Measurements from ENCODE around the gene E2F4. TPM values are rescaled to one million over a fixed set of nuclear protein-coding genes. Genes with fewer than 3 reads are reported as not detected.

E2F4 gene
- total RNA-seq, 1 donor from 2014 or later, result 35.3 TPM

DNA sequence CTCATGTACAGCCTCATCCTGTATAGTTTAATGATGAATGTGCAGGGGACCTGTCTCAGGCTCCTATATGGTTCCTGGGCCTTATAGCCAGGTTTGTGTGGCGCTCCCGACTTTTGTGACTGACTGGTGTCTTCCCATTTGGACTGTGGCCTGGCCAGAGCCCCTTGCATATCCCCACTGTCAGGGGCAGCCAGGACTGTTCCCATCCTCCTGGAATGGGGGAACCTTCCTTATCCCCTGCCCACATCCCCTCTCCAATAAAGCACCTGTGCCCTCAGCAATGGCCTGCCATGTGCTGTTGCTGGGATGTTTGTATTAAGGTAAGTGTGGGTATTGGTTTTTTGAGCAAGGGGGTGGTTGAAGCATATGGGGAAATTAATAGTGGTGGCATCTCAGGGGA is 43.7 kb upstream of the E2F4 start:
- DNase-seq (ENCODE audit: low spot score), result no peak
- Mint-ChIP-seq H3K4me1 (peaks cover 8% of the 10 kb centered on the region), H3K36me3 (peaks cover 16% of the 10 kb centered on the region), H3K4me3 (no peak overlapping the region), H3K9me3 (peaks cover 2% of the 10 kb centered on the region), H3K27ac (no peak overlapping the region), H3K27me3 (ENCODE audit: insufficient read depth, low read depth) (peaks cover 36% of the 10 kb centered on the region)
- peaks cover 41% of the 10 kb centered on the region for H3K27me3 ChIP-seq
- H3K4me2 ChIP-seq, result no peak overlapping the region
- H3K27ac ChIP-seq, result no peak overlapping the region
- H3F3A ChIP-seq (ENCODE audit: low read depth), result peaks cover 30% of the 10 kb centered on the region
- H2AFZ ChIP-seq (replicated peaks), result no peak overlapping the region
- no peaks in the 10 kb centered on the region for H3K4me1 ChIP-seq
- H3K79me2 ChIP-seq (ENCODE audit: low read depth), result no peaks in the 10 kb centered on the region
- no peak overlapping the region for H3K9ac ChIP-seq
- H3K9me3 ChIP-seq (ENCODE audit: low read depth), result no peaks in the 10 kb centered on the region
- peaks cover 5% of the 10 kb centered on the region for H4K20me1 ChIP-seq (ENCODE audit: low read depth)
- no peak overlapping the region for H3K4me3 ChIP-seq
- no peaks in the 10 kb centered on the region for H3K36me3 ChIP-seq
- TF ChIP-seq, protein P1, sequence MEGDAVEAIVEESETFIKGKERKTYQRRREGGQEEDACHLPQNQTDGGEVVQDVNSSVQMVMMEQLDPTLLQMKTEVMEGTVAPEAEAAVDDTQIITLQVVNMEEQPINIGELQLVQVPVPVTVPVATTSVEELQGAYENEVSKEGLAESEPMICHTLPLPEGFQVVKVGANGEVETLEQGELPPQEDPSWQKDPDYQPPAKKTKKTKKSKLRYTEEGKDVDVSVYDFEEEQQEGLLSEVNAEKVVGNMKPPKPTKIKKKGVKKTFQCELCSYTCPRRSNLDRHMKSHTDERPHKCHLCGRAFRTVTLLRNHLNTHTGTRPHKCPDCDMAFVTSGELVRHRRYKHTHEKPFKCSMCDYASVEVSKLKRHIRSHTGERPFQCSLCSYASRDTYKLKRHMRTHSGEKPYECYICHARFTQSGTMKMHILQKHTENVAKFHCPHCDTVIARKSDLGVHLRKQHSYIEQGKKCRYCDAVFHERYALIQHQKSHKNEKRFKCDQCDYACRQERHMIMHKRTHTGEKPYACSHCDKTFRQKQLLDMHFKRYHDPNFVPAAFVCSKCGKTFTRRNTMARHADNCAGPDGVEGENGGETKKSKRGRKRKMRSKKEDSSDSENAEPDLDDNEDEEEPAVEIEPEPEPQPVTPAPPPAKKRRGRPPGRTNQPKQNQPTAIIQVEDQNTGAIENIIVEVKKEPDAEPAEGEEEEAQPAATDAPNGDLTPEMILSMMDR (IDR thresholded peaks at IDR 0.05), result no peak
- no peak for TF ChIP-seq EZH2phosphoT487 (IDR thresholded peaks at IDR 0.05)
- no peak for TF ChIP-seq EZH2 (IDR thresholded peaks at IDR 0.05)

DNA sequence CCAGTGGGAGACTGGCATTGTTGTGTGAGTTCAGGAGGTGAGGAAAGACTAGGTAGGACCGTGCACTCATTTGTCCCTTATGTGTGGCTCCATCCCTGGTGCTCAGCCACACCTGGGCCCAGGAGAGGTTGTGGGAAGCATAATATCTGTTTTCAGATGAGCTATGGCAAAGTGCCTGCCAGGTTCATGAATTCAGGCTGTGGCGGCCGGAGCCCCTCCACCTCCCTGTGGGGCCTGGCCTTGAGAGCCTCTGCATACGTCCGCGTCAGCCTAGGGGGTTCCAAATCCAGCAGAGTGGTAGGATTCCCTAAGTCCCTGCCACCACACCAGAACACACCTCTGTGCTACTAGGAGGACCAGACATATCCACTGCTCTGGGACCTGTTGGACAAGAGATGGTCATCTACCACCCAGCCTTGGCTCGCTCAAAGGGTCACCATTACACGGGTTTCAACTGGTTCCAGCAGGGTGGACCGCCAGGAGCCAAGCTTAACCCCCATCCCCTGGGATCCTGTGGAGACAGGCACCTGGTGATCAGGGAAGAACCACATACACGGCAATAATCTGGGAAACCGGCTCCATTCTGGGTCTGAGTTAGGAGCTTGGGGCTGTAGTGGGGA is 43.2 kb upstream of the E2F4 start:
- Histone ChIP-seq H3K9me3 (ENCODE audit: low read depth) (no peaks in the 10 kb centered on the region), H4K20me1 (ENCODE audit: low read depth) (peaks cover 5% of the 10 kb centered on the region), H3K79me2 (ENCODE audit: low read depth) (no peaks in the 10 kb centered on the region), H3F3A (ENCODE audit: low read depth) (peaks cover 30% of the 10 kb centered on the region), H3K27ac (no peak overlapping the region), H3K4me2 (no peak overlapping the region), H3K9ac (no peak overlapping the region), H3K36me3 (no peaks in the 10 kb centered on the region), H2AFZ (replicated peaks) (no peak overlapping the region), H3K4me3 (no peak overlapping the region), H3K4me1 (no peaks in the 10 kb centered on the region), H3K27me3 (peaks cover 47% of the 10 kb centered on the region)
- Mint-ChIP-seq H3K27me3 (ENCODE audit: insufficient read depth, low read depth) (peaks cover 39% of the 10 kb centered on the region), H3K4me1 (peaks cover 8% of the 10 kb centered on the region), H3K36me3 (peaks cover 13% of the 10 kb centered on the region), H3K27ac (no peak overlapping the region), H3K4me3 (peak overlapping the region; percentile 68), H3K9me3 (peaks cover 2% of the 10 kb centered on the region)
- no peak for DNase-seq (ENCODE audit: low spot score)
- no peak for TF ChIP-seq EZH2 (IDR thresholded peaks at IDR 0.05)
- TF ChIP-seq EZH2phosphoT487 (IDR thresholded peaks at IDR 0.05), result no peak
- TF ChIP-seq, protein P1 (IDR thresholded peaks at IDR 0.05), result no peak

DNA sequence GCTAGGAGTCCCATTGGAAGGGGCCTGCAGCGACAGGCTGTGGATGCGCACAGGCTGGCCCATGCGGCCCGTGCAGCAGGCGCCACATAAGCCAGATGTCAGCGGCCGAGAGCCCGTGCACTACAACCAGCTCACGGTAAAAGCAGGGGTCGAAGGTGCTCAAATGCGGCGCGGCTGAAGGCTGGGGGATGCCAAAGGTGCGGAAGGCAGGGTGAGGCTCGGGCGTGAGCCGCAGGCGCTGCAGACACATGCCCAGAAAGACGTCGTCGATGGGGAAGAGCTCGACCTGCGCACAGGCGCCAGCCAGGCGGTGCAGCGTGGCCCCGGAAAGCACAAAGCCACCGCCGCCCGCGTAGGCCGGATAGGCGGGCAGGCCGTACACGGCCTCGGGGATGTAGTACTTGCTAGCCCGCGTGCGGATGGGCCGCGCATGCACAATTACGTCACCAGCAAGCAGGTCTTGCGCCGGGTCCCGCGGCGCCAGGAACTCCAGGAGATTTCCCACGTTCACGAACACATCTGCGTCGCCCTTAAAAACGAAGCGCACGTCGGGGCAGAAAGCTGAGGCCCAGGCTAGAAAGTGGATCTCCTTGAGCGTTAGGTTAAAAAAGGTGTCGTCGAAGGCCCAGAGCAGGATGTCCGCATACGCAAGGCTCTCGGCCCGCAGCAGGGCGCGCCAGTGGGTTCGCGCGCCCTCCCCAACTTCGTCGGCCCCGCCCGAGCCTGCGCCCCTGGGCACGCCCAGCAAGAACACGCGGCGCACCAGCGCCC is 42.5 kb upstream of the E2F4 start:
- no peak for DNase-seq (ENCODE audit: low spot score)
- H3K27me3 ChIP-seq, result peaks cover 54% of the 10 kb centered on the region
- H3K27ac Mint-ChIP-seq, result no peak overlapping the region
- no peak overlapping the region for H2AFZ ChIP-seq (replicated peaks)
- TF ChIP-seq, protein P1 (IDR thresholded peaks at IDR 0.05), result no peak
- no peak for TF ChIP-seq EZH2phosphoT487 (IDR thresholded peaks at IDR 0.05)
- TF ChIP-seq EZH2 (IDR thresholded peaks at IDR 0.05), result no peak
- peaks cover 2% of the 10 kb centered on the region for H3K9me3 Mint-ChIP-seq
- H3K4me1 ChIP-seq, result no peaks in the 10 kb centered on the region
- no peak overlapping the region for H3K9ac ChIP-seq
- H3K36me3 Mint-ChIP-seq, result peaks cover 10% of the 10 kb centered on the region
- H3K27ac ChIP-seq, result no peak overlapping the region
- H3K4me2 ChIP-seq, result peak overlapping the region; percentile 75
- peaks cover 30% of the 10 kb centered on the region for H3F3A ChIP-seq (ENCODE audit: low read depth)
- peaks cover 11% of the 10 kb centered on the region for H4K20me1 ChIP-seq (ENCODE audit: low read depth)
- H3K4me1 Mint-ChIP-seq, result peaks cover 8% of the 10 kb centered on the region
- H3K4me3 Mint-ChIP-seq, result peak overlapping the region; percentile 68
- H3K4me3 ChIP-seq, result peak overlapping the region; percentile 52
- H3K9me3 ChIP-seq (ENCODE audit: low read depth), result no peaks in the 10 kb centered on the region
- no peaks in the 10 kb centered on the region for H3K36me3 ChIP-seq
- H3K27me3 Mint-ChIP-seq (ENCODE audit: insufficient read depth, low read depth), result peaks cover 45% of the 10 kb centered on the region
- no peaks in the 10 kb centered on the region for H3K79me2 ChIP-seq (ENCODE audit: low read depth)

Measured in neural progenitor cell (in vitro differentiated cells).